Right atrium auricular region (tissue), 2 donors: ENCODE results near the gene KRTAP10-2. TPM values are rescaled to one million over a fixed set of nuclear protein-coding genes. Genes with fewer than 3 reads are reported as not detected.
"Not testable (repeated sequence)": the region's sequence is repeated elsewhere in the genome, so short reads cannot be mapped to it uniquely, and the experiment has no call there.

ENCODE experiments used
- DNase-seq: peaks from one replicate; pipeline ENCODE4 v3.0.0-alpha.2; 2019; ENCODE audit warnings: low spot score
- H3K27ac ChIP-seq, 2 donors: fragments of 200-600 bp; sonication (generic); 1 replicate in 1 of 2; 2 replicates in 1 of 2; pipeline ENCODE4 v1.5.1; 2016 to 2019
- H3K27me3 ChIP-seq, 2 donors: fragments of 200-600 bp; sonication (generic); one replicate each; pipeline versions ENCODE4 v1.5.1 to v1.6.0; 2017 to 2019
- H3K36me3 ChIP-seq: fragments of 200-600 bp; sonication (generic); one replicate; pipeline ENCODE4 v1.5.1; 2016
- H3K4me1 ChIP-seq, 2 donors: fragments of 200-600 bp; sonication (generic); one replicate each; pipeline versions ENCODE4 v1.5.1 to v1.6.0; 2017 to 2019
- H3K4me3 ChIP-seq, 2 donors: fragments of 200-600 bp; sonication (generic); 1 replicate in 1 of 2; 2 replicates in 1 of 2; pipeline ENCODE4 v1.5.1; 2017 to 2019; ENCODE audit warnings: mild to moderate bottlenecking in 1 of 2, moderate library complexity in 1 of 2
- H3K9me3 ChIP-seq, 2 donors: fragments of 200-600 bp; sonication (generic); one replicate each; pipeline ENCODE4 v1.5.1; 2019
- total RNA-seq, 2 donors: library from RNA; depleted of rRNA; stranded (reverse); fragments of >200 nt; gene quantifications; one replicate each; pipeline ENCODE4 v1.1.0, GENCODE V29; 2016
- TF ChIP-seq, protein P1 (sequence below), 2 donors: fragments of 200-600 bp; sonication (generic); IDR thresholded peaks; one replicate each; pipeline ENCODE4 v1.5.1; 2019; ENCODE audit warnings: antibody characterized with exemption in 2 of 2

KRTAP10-2 gene
- total RNA-seq, 2 donors from 2014 or later, result not detected

- H3K9me3 ChIP-seq, result no peaks in the 10 kb centered on the region
- no peaks in the 10 kb centered on the region for H3K36me3 ChIP-seq
- DNase-seq, result peak; percentile 56
- TF ChIP-seq, protein P1, sequence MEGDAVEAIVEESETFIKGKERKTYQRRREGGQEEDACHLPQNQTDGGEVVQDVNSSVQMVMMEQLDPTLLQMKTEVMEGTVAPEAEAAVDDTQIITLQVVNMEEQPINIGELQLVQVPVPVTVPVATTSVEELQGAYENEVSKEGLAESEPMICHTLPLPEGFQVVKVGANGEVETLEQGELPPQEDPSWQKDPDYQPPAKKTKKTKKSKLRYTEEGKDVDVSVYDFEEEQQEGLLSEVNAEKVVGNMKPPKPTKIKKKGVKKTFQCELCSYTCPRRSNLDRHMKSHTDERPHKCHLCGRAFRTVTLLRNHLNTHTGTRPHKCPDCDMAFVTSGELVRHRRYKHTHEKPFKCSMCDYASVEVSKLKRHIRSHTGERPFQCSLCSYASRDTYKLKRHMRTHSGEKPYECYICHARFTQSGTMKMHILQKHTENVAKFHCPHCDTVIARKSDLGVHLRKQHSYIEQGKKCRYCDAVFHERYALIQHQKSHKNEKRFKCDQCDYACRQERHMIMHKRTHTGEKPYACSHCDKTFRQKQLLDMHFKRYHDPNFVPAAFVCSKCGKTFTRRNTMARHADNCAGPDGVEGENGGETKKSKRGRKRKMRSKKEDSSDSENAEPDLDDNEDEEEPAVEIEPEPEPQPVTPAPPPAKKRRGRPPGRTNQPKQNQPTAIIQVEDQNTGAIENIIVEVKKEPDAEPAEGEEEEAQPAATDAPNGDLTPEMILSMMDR (IDR thresholded peaks at IDR 0.05), result no peak
- H3K27me3 ChIP-seq, result no peaks in the 10 kb centered on the region
- H3K27ac ChIP-seq, result no peak overlapping the region
- H3K4me3 ChIP-seq, result no peak overlapping the region
- H3K4me1 ChIP-seq, result no peaks in the 10 kb centered on the region
Measured at GRCh38 chr21:44552136-44552535, 831 bp upstream of the KRTAP10-2 start.

DNA sequence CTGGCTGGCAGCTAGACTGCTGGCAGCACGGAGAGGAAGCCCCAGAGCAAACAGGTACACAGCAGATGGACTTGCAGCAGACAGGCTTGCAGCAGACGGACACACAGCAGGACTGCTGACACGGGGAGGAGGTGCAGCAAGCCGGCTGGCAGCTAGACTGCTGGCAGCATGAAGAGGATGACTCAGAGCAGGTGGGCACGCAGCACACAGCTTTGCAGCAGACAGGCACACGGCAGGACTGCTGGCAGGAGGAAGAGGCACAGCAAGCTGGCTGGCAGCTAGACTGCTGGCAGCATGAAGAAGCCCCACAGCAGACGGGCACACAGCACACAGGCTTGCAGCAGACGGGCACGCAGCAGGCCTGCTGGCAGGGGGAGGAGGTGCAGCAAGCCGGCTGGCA is 498 bp downstream of the KRTAP10-2 start:
- H3K36me3 ChIP-seq, result no peaks in the 10 kb centered on the region
- peak; percentile 23 for DNase-seq

DNA sequence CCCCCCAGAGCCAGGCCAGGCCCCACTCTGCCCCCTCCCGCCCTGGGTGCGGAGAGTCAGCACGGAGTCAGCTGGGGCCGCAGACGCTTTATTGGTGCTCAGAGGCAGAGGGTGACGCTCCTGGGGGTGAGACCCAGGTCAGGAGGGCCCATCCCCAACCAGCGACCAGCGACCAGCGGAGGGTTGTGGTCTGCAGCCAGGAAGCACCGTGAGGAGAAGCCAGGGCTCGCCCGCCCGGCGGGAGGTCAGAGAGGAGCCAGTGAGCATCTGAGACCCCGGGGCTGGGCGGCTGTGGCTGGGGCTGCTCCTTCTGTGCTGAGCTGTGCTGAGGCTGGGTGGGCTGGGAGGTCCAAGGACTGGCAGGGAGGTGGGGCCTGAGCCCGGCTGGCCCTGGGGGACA is 1.0 kb downstream of the KRTAP10-2 start:
- H3K27me3 ChIP-seq, H3K4me1 ChIP-seq, H3K27ac ChIP-seq, H3K9me3 ChIP-seq, H3K4me3 ChIP-seq, H3K36me3 ChIP-seq: not testable (repeated sequence)
- DNase-seq, result peak; percentile 18

More for the DNA sequence above, 498 bp downstream of the KRTAP10-2 start:
- TF ChIP-seq, protein P1 (IDR thresholded peaks at IDR 0.05), result no peak
- Histone ChIP-seq H3K4me3 (no peak overlapping the region), H3K27me3 (no peaks in the 10 kb centered on the region), H3K4me1 (no peaks in the 10 kb centered on the region), H3K27ac (no peak overlapping the region), H3K9me3 (no peaks in the 10 kb centered on the region)

- Histone ChIP-seq H3K27ac (no peak overlapping the region), H3K4me1 (no peaks in the 10 kb centered on the region), H3K27me3 (no peaks in the 10 kb centered on the region), H3K4me3 (no peak overlapping the region), H3K9me3 (no peaks in the 10 kb centered on the region), H3K36me3 (no peaks in the 10 kb centered on the region)
- DNase-seq, result peak; percentile 53
- TF ChIP-seq, protein P1 (IDR thresholded peaks at IDR 0.05), result no peak
Measured at GRCh38 chr21:44549525-44550211, 1.6 kb downstream of the KRTAP10-2 start.

DNA sequence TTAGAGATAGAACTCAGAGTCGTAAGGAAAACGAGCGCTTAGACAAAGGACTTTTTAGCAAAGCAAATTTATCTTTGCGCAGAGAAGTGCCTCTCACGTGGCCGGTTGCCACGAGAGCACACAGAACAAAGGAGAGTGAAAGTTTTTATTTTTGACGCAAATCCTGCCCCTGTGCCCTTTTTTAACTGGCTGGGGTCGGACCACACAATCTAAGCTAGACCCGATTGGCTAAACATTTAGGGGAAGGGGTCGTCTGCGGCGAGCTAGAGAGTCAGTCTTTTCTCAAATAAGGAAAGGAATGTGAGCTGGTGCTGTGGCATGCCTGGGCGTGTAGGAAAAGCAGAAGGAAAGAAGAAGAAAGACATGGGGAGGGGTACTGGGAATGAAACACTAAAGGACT is 2.4 kb downstream of the KRTAP10-2 start:
- Histone ChIP-seq H3K27ac (no peak overlapping the region), H3K4me1 (no peaks in the 10 kb centered on the region), H3K36me3 (no peaks in the 10 kb centered on the region), H3K4me3 (no peak overlapping the region), H3K27me3 (no peaks in the 10 kb centered on the region), H3K9me3 (no peaks in the 10 kb centered on the region)
- TF ChIP-seq, protein P1 (IDR thresholded peaks at IDR 0.05), result no peak
- DNase-seq, result no peak

GRCh38 chr21:44548381-44548780 is 2.9 kb downstream of the KRTAP10-2 start:
- TF ChIP-seq, protein P1 (IDR thresholded peaks at IDR 0.05), result no peak
- H3K27me3 ChIP-seq, result no peaks in the 10 kb centered on the region

More at GRCh38 chr21:44548381-44548780, 2.9 kb downstream of the KRTAP10-2 start:
- peak; percentile 40 for DNase-seq
- no peaks in the 10 kb centered on the region for H3K4me1 ChIP-seq
- H3K4me3 ChIP-seq, result no peak overlapping the region
- H3K36me3 ChIP-seq, result no peaks in the 10 kb centered on the region
- H3K27ac ChIP-seq, result no peak overlapping the region
- no peaks in the 10 kb centered on the region for H3K9me3 ChIP-seq
